OCI-LY3 (cell line): Measurements from ENCODE around the gene SLC6A4.

Experiments
- EZH2phosphoT487 ChIP-seq: fragments of 200-600 bp; shearing (Covaris generic); IDR thresholded peaks from 2 replicates; pipeline ENCODE4 v1.6.1; 2018; ENCODE audit warnings: antibody characterized with exemption, mixed run types, low read depth
- TF ChIP-seq, protein P1 (sequence below): fragments of 200-600, 300-600 bp; sonication (generic); IDR thresholded peaks from 2 replicates; pipeline ENCODE4 v1.5.1; 2014; ENCODE audit warnings: antibody characterized with exemption, low read length, low read depth

DNA sequence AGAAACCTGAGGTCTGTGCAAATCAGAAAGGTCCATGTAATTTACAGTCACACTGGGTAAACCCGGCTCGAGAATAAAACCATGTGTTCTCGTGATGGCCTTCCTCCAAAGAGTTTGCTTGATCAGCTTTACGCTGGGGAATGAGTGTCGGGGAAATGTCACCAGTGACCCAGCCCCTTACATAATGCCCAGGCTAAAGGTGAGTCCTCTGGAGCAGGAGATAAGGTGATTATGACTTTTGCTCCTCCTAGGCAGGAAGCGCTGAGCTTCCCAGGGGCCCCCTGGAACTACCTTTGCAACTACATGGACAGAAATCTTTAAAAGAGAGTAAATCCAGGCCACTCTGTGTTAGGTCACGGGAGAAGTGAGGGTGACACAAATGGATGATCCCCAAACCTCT is 15.7 kb downstream of the SLC6A4 start:
- TF ChIP-seq, protein P1, sequence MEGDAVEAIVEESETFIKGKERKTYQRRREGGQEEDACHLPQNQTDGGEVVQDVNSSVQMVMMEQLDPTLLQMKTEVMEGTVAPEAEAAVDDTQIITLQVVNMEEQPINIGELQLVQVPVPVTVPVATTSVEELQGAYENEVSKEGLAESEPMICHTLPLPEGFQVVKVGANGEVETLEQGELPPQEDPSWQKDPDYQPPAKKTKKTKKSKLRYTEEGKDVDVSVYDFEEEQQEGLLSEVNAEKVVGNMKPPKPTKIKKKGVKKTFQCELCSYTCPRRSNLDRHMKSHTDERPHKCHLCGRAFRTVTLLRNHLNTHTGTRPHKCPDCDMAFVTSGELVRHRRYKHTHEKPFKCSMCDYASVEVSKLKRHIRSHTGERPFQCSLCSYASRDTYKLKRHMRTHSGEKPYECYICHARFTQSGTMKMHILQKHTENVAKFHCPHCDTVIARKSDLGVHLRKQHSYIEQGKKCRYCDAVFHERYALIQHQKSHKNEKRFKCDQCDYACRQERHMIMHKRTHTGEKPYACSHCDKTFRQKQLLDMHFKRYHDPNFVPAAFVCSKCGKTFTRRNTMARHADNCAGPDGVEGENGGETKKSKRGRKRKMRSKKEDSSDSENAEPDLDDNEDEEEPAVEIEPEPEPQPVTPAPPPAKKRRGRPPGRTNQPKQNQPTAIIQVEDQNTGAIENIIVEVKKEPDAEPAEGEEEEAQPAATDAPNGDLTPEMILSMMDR = no peak
- no peak for TF ChIP-seq EZH2phosphoT487
